NCI-H446 (cell line): ENCODE results near the gene CD320.
"Not testable (repeated sequence)": the region's sequence is repeated elsewhere in the genome, so short reads cannot be mapped to it uniquely, and the experiment has no call there.

Source experiments
- DNase-seq, 2 experiments: peaks; one replicate each; lab custom pipeline; 2025; lab: John Stamatoyannopoulos, UW

Gene CD320

GRCh38 chr19:8307965-8308866 lies at the start of gene CD320:
Gene CD320, minus strand, starts transcription at chr19:8308358. Its CDS starts 68 bp downstream, at chr19:8308290.
- peak; percentile 81 to 93 for DNase-seq

DNA sequence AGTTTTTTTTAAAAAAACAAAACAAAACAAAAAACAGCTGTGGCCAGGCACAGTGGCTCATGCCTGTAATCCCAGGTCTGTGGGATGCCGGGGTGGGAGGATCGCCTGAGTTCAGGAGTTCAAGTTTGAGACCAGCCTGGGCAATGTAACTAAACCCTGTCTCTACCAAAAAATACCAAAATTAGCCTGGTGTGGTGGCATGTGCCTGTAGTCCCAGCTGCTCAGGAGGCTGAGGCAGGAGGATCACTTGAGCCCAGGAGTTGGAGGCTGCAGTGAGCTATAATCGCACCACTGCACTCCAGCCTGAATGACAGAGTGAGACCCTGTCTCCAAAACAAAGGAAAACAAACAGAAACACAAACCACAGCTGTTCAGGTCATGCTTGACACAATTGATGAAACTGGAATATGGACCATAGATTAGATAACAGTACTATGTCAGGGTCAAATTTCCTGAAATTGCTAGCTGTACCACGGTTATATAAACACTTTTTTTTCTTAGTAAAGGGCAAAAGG lies 48.9 kb upstream of the CD320 start:
- no peak for DNase-seq

GRCh38 chr19:8355631-8356402 lies 47.7 kb upstream of the CD320 start:
- no peak for DNase-seq

DNA sequence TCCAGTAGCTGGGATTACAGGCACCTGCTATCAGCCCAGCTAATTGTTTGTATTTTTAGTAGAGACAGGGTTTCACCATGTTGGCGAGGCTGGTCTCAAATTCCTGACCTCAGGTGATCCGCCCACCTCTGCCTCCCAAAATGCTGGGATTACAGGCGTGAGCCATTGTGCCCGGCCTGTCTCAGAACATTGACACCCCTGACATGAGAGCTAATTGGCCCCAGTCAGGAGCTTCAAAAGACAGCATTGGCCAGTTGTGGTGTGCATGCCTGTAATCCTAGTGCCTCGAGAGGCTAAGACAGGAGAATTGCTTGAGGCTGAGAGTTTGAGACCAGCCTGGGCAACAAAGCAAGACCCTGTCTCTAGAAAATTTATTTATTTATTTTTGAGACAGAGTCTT lies 44.7 kb upstream of the CD320 start:
- DNase-seq, result not testable (repeated sequence)

GRCh38 chr19:8352134-8352827 lies 44.1 kb upstream of the CD320 start:
- no peak for DNase-seq

DNA sequence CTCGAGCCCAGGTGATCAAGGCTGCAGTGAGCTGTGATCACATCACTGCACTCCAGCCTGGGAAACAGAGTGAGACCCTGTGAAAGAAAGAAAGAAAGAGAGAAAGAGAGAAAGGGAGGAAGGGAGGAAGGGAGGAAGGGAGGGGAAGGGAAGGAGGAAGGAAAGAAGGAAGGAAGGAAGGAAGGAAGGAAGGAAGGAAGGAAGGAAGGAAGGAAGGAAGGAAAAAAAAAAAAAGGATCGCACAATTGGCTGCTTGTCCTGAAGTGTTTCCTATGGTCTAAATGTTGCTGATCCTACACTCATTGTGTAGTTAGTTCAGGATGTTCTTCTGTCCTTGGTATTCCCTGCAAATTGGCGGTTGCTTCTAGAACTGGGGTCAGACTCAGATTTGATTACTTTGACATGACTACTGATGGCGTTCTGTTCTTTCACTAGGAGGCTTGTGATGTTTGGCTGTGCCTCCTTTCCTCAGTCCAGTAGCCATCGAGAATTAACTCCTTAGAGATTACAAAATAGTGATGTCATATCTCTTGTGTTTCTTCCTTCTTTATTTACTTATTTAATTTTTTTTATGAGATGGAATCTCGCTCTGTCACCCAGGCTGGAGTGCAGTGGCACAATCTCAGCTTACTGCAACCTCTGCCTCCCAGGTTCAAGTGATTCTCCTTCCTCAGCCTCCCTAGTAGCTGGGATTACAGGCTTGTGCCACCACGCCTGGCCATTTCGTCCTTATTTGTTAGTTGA lies 41.6 kb upstream of the CD320 start:
- not testable (repeated sequence) for DNase-seq

- DNase-seq, result no peak
Measured at GRCh38 chr19:8343483-8343844, 35.3 kb upstream of the CD320 start.

DNA sequence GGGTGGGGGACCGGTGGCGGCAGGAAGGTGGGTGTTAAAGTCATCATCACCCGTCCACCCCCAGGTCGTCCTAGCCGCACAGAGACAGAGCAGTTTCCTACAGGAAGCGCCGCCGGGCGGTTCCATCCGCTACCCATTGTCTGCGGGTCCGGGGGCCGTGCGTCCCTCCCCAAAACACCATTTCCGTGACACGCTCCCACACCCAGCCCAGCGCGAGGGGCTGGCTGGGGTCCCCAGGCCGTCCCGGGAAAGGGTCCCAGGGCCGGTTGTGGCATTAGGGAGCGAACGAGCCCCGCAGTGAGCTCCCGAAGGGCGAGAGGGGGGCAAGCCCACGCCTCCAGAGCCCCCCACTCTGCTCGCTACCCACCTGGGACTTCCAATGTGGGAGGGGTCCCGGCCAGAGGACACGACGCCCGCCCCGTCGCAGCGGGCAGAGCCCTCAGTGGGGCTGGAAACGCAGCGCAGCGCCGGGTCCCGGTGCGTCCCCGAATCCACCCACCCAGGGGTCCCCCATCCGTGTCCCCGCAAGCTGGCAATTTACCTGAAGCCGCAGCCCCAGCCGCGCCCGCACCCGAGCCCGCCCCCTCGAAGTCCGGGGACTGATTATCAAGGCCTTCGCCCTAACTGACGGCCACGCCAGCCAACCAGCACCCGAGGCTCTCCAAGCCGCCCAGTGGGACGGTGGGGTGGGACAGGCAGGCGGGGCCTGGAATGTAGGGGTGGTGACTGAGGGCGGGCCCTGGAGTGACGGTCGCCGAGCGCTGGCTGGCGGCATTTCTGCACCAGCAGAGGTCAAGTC lies 34.7 kb upstream of the CD320 start, which contains the start of gene KANK3:
KANK3 (minus strand) TSS at position 579 of the 799 bp plus-strand sequence. CDS start 5,434 bp downstream, outside the sequence.
- DNase-seq, result peak; percentile 41 to 83

DNA sequence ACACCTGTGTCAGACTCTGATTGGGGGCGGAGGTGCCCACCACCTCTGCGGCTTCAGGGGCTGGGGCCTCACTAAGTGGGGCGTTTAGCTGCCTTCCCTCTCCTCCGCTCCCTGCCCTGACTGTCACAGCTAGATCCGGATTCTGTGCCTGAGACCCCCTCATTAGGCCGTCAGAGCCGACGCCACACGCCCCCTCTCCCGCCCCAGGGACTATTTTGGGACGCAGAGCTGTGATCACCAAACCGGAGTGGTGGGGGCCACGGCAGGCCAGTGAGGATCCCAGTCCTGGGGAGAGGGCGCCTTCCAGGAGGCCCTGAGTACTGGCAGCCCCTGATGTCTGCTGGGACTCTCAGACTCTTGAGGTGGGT lies 34.1 kb upstream of the CD320 start:
- DNase-seq, result no peak

GRCh38 chr19:8341504-8341903 lies 33.3 kb upstream of the CD320 start:
- DNase-seq, result not testable (repeated sequence)

GRCh38 chr19:8340341-8341096 lies 32.4 kb upstream of the CD320 start:
- no peak for DNase-seq

- no peak for DNase-seq
Measured at GRCh38 chr19:8338835-8339234, 30.7 kb upstream of the CD320 start.

GRCh38 chr19:8337728-8338127 lies 29.6 kb upstream of the CD320 start:
- no peak for DNase-seq

DNA sequence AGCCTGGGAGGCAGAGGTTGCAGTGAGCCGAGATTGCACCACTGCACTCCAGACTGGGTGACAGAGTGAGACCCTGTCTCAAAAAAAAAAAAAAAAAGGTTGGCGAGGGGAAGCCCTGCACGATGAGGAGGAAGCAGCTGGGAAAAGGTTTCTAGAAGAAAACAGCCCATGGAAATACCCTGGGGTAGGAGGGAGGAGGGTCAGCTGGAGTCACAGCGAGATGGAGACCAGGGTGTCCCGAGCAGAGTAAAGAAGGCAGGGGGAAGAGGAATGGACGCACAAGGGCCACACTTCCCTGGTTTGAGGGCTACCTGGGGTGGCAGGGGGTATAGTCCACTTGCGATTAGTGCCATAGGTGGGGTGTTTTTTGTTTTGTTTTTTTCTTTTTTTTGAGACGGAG lies 28.5 kb upstream of the CD320 start:
- no peak for DNase-seq

GRCh38 chr19:8336072-8336569 lies 28.0 kb upstream of the CD320 start:
- DNase-seq, result no peak

DNA sequence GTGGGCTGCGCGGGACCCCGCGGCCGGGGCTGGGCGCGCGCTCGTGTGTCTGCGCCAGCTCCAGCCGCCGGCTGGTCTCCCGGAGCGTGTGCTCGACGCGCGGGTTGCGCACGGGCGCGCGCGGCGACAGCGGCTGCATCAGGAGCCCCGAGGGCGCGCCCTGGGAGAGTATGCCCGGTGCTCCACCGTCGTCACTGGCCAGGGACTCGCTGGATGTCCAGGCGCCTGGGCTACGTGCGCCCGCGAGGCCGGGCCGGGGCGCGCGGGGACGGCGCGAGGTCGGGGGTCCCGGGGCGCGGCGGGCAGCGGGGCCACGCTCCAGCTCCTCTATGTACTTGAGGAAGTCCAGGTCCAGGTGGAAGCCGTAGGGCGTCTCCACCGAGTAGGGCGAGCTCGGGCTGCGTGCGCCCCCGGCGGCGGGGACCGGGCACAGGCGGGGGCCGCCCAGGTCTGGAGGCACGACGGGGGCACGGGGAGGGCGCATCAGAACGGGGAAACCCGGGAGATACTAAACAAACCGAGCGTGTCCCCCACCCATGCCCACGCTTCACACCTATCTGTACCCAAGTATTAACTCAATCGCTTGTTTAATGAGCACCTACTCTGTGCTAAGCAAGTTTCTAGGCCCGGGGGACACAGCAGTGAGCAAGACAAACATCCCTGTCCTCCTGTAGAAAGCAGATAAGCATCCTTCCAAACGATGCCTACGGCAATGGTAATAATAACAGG lies 27.3 kb upstream of the CD320 start:
- DNase-seq, result no peak

- DNase-seq, result peak in 1 of 2 experiments; percentile 66
Measured at GRCh38 chr19:8334458-8335342, 26.5 kb upstream of the CD320 start.
